Liver (tissue), 9 donors: ENCODE data around the gene GABRB1. TPM values are rescaled to one million over a fixed set of nuclear protein-coding genes. Genes with fewer than 3 reads are reported as not detected.

Experiments
- DNase-seq: peaks from one replicate; pipeline ENCODE4 v3.0.0-alpha.2; 2017; ENCODE audit warnings: low spot score
- H3K27ac ChIP-seq, 2 donors: one replicate each; pipeline ENCODE4 v1.7.0; 2013; ENCODE audit warnings: inconsistent platforms in 2 of 2, low read length in 2 of 2, control low read depth in 1 of 2, low read depth in 1 of 2, mild to moderate bottlenecking in 1 of 2
- H3K27me3 ChIP-seq, 4 donors: one replicate each; pipeline versions ENCODE4 v1.6.1 to v1.7.0; 2013; ENCODE audit warnings: low read length in 3 of 4, inconsistent platforms in 1 of 4, mild to moderate bottlenecking in 1 of 4, moderate library complexity in 1 of 4; ENCODE audit not compliant: control insufficient read depth in 4 of 4, insufficient read depth in 4 of 4
- H3K36me3 ChIP-seq, 4 donors: one replicate each; pipeline versions ENCODE4 v1.6.1 to v1.7.0; 2013; ENCODE audit warnings: low read length in 3 of 4, mild to moderate bottlenecking in 3 of 4, low read depth in 1 of 4, moderate library complexity in 1 of 4; ENCODE audit not compliant: control insufficient read depth in 4 of 4, insufficient read depth in 3 of 4
- H3K4me1 ChIP-seq, 4 donors: one replicate each; pipeline versions ENCODE4 v1.6.1 to v1.7.0; 2013; ENCODE audit warnings: low read length in 3 of 4, mild to moderate bottlenecking in 3 of 4, moderate library complexity in 1 of 4; ENCODE audit not compliant: control insufficient read depth in 4 of 4, insufficient read depth in 4 of 4
- H3K4me3 ChIP-seq, 3 donors: one replicate each; pipeline versions ENCODE4 v1.6.1 to v1.7.0; 2013; ENCODE audit warnings: low read length in 3 of 3, control low read depth in 1 of 3, low read depth in 1 of 3, mild to moderate bottlenecking in 1 of 3
- H3K9ac ChIP-seq, 2 donors: one replicate each; pipeline ENCODE4 v1.7.0; 2013; ENCODE audit warnings: low read length in 2 of 2, mild to moderate bottlenecking in 2 of 2, moderate library complexity in 2 of 2, control low read depth in 1 of 2, low read depth in 1 of 2
- H3K9me3 ChIP-seq, 4 donors: one replicate each; pipeline versions ENCODE4 v1.6.1 to v1.7.0; 2013; ENCODE audit warnings: low read length in 3 of 4; ENCODE audit not compliant: control insufficient read depth in 4 of 4
- EGR1 ChIP-seq, 2 donors: IDR thresholded peaks; 2 replicates each; pipeline ENCODE4 v1.6.1; 2016 to 2018; ENCODE audit warnings: antibody characterized with exemption in 2 of 2, low read depth in 2 of 2
- FOXA2 ChIP-seq: IDR thresholded peaks from 2 replicates; pipeline ENCODE4 v1.6.1; 2016; ENCODE audit warnings: antibody characterized with exemption
- HNF4G ChIP-seq: IDR thresholded peaks from 2 replicates; pipeline ENCODE4 v1.6.1; 2016; ENCODE audit warnings: antibody characterized with exemption
- NR2F2 ChIP-seq: IDR thresholded peaks from 2 replicates; pipeline ENCODE4 v1.6.1; 2016; ENCODE audit warnings: antibody characterized with exemption
- RAD21 ChIP-seq, 2 donors: IDR thresholded peaks; 2 replicates each; pipeline ENCODE4 v1.6.1; 2016; ENCODE audit warnings: antibody characterized with exemption in 2 of 2, mild to moderate bottlenecking in 2 of 2
- RXRA ChIP-seq, 2 donors: IDR thresholded peaks; 2 replicates each; pipeline ENCODE4 v1.6.1; 2017 to 2018; ENCODE audit warnings: antibody characterized with exemption in 2 of 2, mild to moderate bottlenecking in 1 of 2
- SP1 ChIP-seq: IDR thresholded peaks from 2 replicates; pipeline ENCODE4 v1.6.1; 2018; ENCODE audit warnings: antibody characterized with exemption, mild to moderate bottlenecking
- TAF1 ChIP-seq: conservative IDR thresholded peaks from 2 replicates; pipeline ENCODE4 v1.6.1; 2016; ENCODE audit warnings: antibody characterized with exemption, mild to moderate bottlenecking
- WGBS: extraction: QIAGEN DNeasy Blood & Tissue Kit; methylation state at CpG from one replicate; pipeline ENCODE4 v1.1.7; 2013; 5-methylcytosine and 5-hydroxymethylcytosine counted together
- polyA plus RNA-seq, 2 donors: library from polyadenylated mRNA; stranded (reverse) in 1 of 2; unstranded in 1 of 2; fragments of 200-250 nt in 1 of 2; fragments of >200 nt in 1 of 2; fragmentation: Nextera tagmentation in 1 of 2; extraction: Ambion mirVana in 1 of 2; gene quantifications; one replicate each; pipeline versions ENCODE4 v1.2.1 to v1.2.3, GENCODE V29; 2013 to 2015
- total RNA-seq, 2 donors: library from RNA; depleted of rRNA; stranded (reverse); fragments of >200 nt; gene quantifications; one replicate each; pipeline ENCODE4 v1.2.3, GENCODE V29; 2014
- TF ChIP-seq, protein P1 (sequence below): IDR thresholded peaks from 2 replicates; pipeline ENCODE4 v1.6.1; 2016; ENCODE audit warnings: antibody characterized with exemption
- TF ChIP-seq, protein P2 (sequence below): fragments of 150-350 bp; IDR thresholded peaks from 2 replicates; pipeline ENCODE4 v1.5.1; 2017; ENCODE audit warnings: improper control_type of control experiment, low read depth, low read length; ENCODE audit not compliant: missing input control
- TF ChIP-seq, protein P3 (sequence below): IDR thresholded peaks from 2 replicates; pipeline ENCODE4 v1.6.1; 2016; ENCODE audit warnings: antibody characterized with exemption
- TF ChIP-seq, protein P4 (sequence below): IDR thresholded peaks from 2 replicates; pipeline ENCODE4 v1.6.1; 2016; ENCODE audit warnings: antibody characterized with exemption
- donor health status: healthy.
- donor health status: healthy.
- donor health status: healthy.
- donor health status: healthy.
- donor health status: healthy.

GABRB1 gene
- total and polyA plus RNA-seq, 4 donors = 0.17 to 1.3 TPM; not detected in 2

DNA sequence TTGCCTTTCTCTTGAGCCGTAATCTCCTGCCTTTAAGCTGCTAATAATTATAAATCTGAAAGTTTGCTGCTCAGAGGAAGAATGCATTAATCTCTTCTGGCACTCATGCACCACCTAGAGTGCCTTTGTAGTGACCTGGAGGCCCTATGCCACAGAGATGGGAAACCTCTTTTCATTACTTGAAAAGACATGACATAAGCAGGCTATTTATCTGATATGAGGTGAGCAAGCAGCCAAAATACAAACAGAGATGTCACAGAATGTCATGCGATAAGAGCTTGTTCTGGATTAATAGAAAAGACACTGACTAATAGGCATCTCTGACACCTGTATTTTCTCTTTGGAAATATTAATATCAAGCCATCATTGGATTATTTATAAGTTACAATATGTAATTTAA lies 42.3 kb downstream of the GABRB1 start:
- DNase-seq = no peak
- Histone ChIP-seq H3K4me3 (no peak overlapping the region), H3K27ac (no peak overlapping the region), H3K4me1 (no peaks in the 10 kb centered on the region), H3K36me3 (no peaks in the 10 kb centered on the region), H3K9me3 (no peaks in the 10 kb centered on the region), H3K9ac (no peak overlapping the region), H3K27me3 (peaks cover 0 to 4% (median 0%) of the 10 kb centered on the region in 4 donors)
- TF ChIP-seq FOXA2 = no peak
- TF ChIP-seq, protein P1, sequence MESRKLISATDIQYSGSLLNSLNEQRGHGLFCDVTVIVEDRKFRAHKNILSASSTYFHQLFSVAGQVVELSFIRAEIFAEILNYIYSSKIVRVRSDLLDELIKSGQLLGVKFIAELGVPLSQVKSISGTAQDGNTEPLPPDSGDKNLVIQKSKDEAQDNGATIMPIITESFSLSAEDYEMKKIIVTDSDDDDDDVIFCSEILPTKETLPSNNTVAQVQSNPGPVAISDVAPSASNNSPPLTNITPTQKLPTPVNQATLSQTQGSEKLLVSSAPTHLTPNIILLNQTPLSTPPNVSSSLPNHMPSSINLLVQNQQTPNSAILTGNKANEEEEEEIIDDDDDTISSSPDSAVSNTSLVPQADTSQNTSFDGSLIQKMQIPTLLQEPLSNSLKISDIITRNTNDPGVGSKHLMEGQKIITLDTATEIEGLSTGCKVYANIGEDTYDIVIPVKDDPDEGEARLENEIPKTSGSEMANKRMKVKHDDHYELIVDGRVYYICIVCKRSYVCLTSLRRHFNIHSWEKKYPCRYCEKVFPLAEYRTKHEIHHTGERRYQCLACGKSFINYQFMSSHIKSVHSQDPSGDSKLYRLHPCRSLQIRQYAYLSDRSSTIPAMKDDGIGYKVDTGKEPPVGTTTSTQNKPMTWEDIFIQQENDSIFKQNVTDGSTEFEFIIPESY = no peak
- no peak for TF ChIP-seq TAF1
- no peak for TF ChIP-seq RAD21 (IDR thresholded peaks at IDR 0.05)
- TF ChIP-seq, protein P2, sequence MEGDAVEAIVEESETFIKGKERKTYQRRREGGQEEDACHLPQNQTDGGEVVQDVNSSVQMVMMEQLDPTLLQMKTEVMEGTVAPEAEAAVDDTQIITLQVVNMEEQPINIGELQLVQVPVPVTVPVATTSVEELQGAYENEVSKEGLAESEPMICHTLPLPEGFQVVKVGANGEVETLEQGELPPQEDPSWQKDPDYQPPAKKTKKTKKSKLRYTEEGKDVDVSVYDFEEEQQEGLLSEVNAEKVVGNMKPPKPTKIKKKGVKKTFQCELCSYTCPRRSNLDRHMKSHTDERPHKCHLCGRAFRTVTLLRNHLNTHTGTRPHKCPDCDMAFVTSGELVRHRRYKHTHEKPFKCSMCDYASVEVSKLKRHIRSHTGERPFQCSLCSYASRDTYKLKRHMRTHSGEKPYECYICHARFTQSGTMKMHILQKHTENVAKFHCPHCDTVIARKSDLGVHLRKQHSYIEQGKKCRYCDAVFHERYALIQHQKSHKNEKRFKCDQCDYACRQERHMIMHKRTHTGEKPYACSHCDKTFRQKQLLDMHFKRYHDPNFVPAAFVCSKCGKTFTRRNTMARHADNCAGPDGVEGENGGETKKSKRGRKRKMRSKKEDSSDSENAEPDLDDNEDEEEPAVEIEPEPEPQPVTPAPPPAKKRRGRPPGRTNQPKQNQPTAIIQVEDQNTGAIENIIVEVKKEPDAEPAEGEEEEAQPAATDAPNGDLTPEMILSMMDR = no peak
- no peak for TF ChIP-seq EGR1 (IDR thresholded peaks at IDR 0.05; ENCODE audit: low read depth in 2 of 2)
- TF ChIP-seq, protein P3, sequence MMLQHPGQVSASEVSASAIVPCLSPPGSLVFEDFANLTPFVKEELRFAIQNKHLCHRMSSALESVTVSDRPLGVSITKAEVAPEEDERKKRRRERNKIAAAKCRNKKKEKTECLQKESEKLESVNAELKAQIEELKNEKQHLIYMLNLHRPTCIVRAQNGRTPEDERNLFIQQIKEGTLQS = no peak
- WGBS = 89% methylated on average over 2 of the region's 2 CpGs

DNA sequence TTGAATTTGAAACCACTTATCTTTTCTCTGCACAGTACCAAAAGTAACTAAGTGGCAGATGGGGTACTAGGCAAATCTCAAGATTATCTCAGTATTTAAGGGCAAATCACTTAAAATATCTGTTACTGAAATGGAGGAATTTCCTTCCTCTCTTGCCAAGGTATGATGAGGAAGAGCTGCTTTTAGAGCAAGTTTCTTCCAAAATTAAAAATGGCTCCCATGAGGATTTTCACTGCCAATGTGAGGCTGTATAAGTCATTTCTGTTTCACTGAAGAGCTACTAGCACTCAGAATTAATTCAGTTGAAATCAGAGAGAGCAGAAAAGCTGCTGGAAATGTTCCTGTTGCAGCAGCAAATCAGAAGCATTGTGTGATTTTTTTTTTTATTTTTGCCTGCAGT lies 43.4 kb downstream of the GABRB1 start:
- Histone ChIP-seq H3K36me3 (no peaks in the 10 kb centered on the region), H3K4me3 (no peak overlapping the region), H3K9me3 (no peaks in the 10 kb centered on the region), H3K27ac (no peak overlapping the region), H3K27me3 (peaks cover 0 to 4% (median 0%) of the 10 kb centered on the region in 4 donors), H3K4me1 (no peaks in the 10 kb centered on the region), H3K9ac (no peak overlapping the region)
- no peak for DNase-seq
- TF ChIP-seq, protein P3 = no peak
- TF ChIP-seq HNF4G (no peak), RAD21 (IDR thresholded peaks at IDR 0.05) (no peak), RXRA (IDR thresholded peaks at IDR 0.05) (no peak), TAF1 (no peak), NR2F2 (no peak), FOXA2 (no peak), SP1 (no peak), EGR1 (IDR thresholded peaks at IDR 0.05; ENCODE audit: low read depth in 2 of 2) (no peak)
- TF ChIP-seq, protein P4, sequence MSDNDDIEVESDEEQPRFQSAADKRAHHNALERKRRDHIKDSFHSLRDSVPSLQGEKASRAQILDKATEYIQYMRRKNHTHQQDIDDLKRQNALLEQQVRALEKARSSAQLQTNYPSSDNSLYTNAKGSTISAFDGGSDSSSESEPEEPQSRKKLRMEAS = no peak
- TF ChIP-seq, protein P2 = no peak
- TF ChIP-seq, protein P1 = no peak
